HG02870 (cell line): ENCODE results near the gene GPR12.

Experiments
- ATAC-seq: cut with Tn5 transposase; IDR thresholded peaks from one replicate; pipeline ENCODE4 v1.9.1; 2021; ENCODE audit warnings: mild to moderate bottlenecking, moderate library complexity; ENCODE audit not compliant: unreplicated experiment

The GPR12 gene

DNA sequence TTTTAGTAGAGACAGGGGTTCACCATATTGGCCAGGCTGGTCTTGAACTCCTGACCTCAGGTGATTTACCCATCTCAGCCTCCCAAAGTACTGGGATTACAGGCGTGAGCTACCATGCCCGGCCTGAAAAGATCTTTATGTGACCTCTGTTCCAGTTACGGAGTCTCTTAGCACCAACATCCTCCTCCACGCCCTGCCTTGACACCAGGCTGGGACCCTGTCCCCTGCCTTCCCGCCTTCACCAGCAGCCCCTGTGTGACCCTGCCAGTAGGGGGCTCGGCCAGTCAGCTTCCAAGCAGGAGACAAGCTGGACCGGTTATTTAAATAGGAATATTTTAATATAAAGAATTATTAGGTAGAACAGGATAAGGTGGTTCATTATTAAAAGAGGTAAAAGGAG, 54.2 kb downstream of the GPR12 start:
- no peak for ATAC-seq

DNA sequence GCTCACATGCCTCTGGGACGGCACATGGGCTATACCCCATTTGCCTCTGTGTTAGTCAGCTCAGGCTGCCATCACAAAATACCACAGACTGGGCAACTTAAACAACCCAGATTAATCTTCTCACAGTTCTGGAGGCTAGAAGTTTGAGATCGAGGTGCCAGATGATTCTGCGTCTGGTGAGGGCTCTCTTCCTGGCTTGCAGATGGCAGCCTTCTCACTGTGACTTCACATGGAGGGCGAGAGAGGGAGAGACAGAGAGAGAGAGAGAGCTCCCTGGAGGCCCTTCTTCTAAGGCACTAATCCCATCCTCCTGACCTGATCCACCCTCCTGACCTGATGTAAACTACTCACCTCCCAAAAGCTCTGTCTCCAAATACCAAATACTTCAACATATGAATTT, 55.0 kb downstream of the GPR12 start:
- no peak for ATAC-seq
